Keratinocyte (primary cell): ENCODE results near the gene HEXD.

ENCODE experiments used
- CTCF ChIP-seq, 3 experiments: IDR thresholded peaks in 1 of 3; conservative IDR thresholded peaks in 1 of 3; optimal IDR thresholded peaks in 1 of 3; 2 replicates in 2 of 3; 3 replicates in 1 of 3; pipeline versions ENCODE3 to v1.5.1; 2011; ENCODE audit warnings: low read length in 3 of 3, mild to moderate bottlenecking in 3 of 3, moderate library complexity in 2 of 3, control low read depth in 1 of 3, inconsistent platforms in 1 of 3; ENCODE audit not compliant: insufficient read depth in 2 of 3; ENCODE audit errors: extremely low read depth in 1 of 3
- EZH2 ChIP-seq: IDR thresholded peaks from one replicate; pipeline ENCODE4 v1.6.1; 2012; ENCODE audit warnings: inconsistent platforms, mild to moderate bottlenecking, low read length, moderate library complexity

GRCh38 chr17:82390860-82391435 lies 27.2 kb upstream of the HEXD start:
- TF ChIP-seq CTCF (optimal IDR thresholded peaks at IDR 0.05 in 1 of 3, IDR thresholded peaks at IDR 0.05 in 1 of 3, conservative IDR thresholded peaks at IDR 0.05 in 1 of 3; ENCODE audit: extremely low read depth in 1 of 3, insufficient read depth in 2 of 3, low read length in 3 of 3) (no peak), EZH2 (no peak)
